Measurements from ENCODE around the gene ALMS1. TPM values are rescaled to one million over a fixed set of nuclear protein-coding genes. Genes with fewer than 3 reads are reported as not detected.

Gene ALMS1
- total RNA-seq, 1 donor from 2014 or later = 20.0 TPM

DNA sequence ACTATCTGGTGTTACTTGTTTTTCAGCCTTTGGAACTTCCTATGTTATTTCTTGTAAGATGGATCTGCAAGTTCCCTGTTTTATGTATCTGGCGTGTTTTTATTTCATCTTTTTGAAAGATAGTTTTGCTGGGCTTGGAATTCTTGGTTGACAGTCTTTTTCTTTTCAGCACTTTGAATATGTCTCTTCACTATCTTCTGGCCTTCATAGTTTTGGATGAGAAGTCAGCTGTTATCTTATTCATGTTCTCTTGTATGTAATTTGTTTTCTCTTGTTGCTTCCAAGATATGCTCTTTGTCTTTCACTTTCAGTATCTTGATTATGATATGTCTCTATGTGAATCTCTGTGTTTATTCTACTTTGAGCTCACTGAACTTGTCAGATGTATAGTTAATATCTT, 50.4 kb downstream of the ALMS1 start:
- Mint-ChIP-seq H3K4me3 (ENCODE audit: unreplicated experiment) (no peak overlapping the region), H3K27me3 (ENCODE audit: low read depth) (no peaks in the 10 kb centered on the region), H3K36me3 (ENCODE audit: low read depth) (peaks cover 9% of the 10 kb centered on the region), H3K4me1 (ENCODE audit: low read depth) (no peaks in the 10 kb centered on the region), H3K27ac (ENCODE audit: unreplicated experiment) (no peak overlapping the region), H3K9me3 (ENCODE audit: low read depth) (peaks cover 4% of the 10 kb centered on the region)
- DNase-seq (ENCODE audit: low spot score) = no peak
- TF ChIP-seq, protein P1, sequence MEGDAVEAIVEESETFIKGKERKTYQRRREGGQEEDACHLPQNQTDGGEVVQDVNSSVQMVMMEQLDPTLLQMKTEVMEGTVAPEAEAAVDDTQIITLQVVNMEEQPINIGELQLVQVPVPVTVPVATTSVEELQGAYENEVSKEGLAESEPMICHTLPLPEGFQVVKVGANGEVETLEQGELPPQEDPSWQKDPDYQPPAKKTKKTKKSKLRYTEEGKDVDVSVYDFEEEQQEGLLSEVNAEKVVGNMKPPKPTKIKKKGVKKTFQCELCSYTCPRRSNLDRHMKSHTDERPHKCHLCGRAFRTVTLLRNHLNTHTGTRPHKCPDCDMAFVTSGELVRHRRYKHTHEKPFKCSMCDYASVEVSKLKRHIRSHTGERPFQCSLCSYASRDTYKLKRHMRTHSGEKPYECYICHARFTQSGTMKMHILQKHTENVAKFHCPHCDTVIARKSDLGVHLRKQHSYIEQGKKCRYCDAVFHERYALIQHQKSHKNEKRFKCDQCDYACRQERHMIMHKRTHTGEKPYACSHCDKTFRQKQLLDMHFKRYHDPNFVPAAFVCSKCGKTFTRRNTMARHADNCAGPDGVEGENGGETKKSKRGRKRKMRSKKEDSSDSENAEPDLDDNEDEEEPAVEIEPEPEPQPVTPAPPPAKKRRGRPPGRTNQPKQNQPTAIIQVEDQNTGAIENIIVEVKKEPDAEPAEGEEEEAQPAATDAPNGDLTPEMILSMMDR (IDR thresholded peaks at IDR 0.05) = no peak

DNA sequence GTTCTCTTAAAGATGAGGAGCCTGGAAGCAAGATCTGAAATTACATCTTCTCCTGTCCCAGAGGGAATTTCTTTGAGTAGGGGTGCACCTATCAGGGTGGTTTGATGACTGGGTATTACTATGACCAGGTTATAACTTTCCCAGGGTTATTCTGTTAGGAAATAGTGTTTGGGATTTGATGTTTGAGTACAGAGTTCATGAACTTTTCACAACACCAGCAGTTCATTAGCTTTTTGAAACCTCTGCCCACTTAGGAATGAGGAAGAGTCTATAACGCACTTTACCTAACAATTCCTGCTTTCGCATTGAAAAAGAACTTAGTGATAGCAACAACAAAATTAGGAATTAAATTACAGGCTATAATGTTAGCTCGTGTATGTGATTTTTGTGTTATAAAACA, 58.6 kb downstream of the ALMS1 start:
- Mint-ChIP-seq H3K4me3 (ENCODE audit: unreplicated experiment) (no peak overlapping the region), H3K36me3 (ENCODE audit: low read depth) (peaks cover 19% of the 10 kb centered on the region), H3K27ac (ENCODE audit: unreplicated experiment) (no peak overlapping the region), H3K9me3 (ENCODE audit: low read depth) (no peaks in the 10 kb centered on the region), H3K27me3 (ENCODE audit: low read depth) (no peaks in the 10 kb centered on the region), H3K4me1 (ENCODE audit: low read depth) (no peaks in the 10 kb centered on the region)
- TF ChIP-seq, protein P1 (IDR thresholded peaks at IDR 0.05) = no peak
- no peak for DNase-seq (ENCODE audit: low spot score)

DNA sequence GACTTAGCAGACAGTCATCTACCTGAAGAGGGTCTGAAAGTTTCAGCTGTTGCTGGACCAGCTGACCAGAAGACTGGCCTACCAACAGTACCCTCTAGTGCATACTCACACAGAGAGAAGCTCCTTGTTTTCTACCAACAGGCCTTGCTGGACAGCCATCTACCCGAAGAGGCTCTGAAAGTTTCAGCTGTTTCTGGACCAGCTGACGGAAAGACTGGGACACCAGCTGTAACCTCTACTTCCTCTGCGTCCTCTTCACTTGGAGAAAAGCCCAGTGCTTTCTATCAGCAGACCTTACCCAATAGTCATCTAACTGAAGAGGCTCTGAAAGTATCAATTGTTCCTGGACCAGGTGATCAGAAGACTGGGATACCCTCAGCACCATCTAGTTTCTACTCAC, 63.2 kb downstream of the ALMS1 start:
- no peak overlapping the region for H3K27ac Mint-ChIP-seq (ENCODE audit: unreplicated experiment)
- no peaks in the 10 kb centered on the region for H3K9me3 Mint-ChIP-seq (ENCODE audit: low read depth)
- TF ChIP-seq, protein P1 (IDR thresholded peaks at IDR 0.05) = no peak
- H3K27me3 Mint-ChIP-seq (ENCODE audit: low read depth) = no peaks in the 10 kb centered on the region
- H3K36me3 Mint-ChIP-seq (ENCODE audit: low read depth) = peaks cover 27% of the 10 kb centered on the region
- no peaks in the 10 kb centered on the region for H3K4me1 Mint-ChIP-seq (ENCODE audit: low read depth)
- no peak for DNase-seq (ENCODE audit: low spot score)
- H3K4me3 Mint-ChIP-seq (ENCODE audit: unreplicated experiment) = no peak overlapping the region

DNA sequence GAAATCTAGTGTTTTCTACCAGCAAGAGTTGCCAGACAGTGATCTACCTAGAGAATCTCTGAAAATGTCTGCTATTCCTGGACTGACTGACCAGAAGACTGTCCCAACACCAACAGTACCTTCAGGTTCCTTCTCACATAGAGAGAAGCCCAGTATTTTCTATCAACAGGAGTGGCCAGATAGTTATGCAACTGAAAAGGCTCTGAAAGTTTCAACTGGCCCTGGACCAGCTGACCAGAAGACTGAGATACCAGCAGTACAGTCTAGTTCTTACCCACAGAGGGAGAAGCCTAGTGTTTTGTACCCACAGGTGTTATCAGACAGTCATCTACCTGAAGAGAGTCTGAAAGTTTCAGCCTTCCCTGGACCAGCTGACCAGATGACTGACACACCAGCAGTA, 63.8 kb downstream of the ALMS1 start:
- no peaks in the 10 kb centered on the region for H3K9me3 Mint-ChIP-seq (ENCODE audit: low read depth)
- no peak for DNase-seq (ENCODE audit: low spot score)
- H3K36me3 Mint-ChIP-seq (ENCODE audit: low read depth) = peaks cover 25% of the 10 kb centered on the region
- TF ChIP-seq, protein P1 (IDR thresholded peaks at IDR 0.05) = no peak
- no peaks in the 10 kb centered on the region for H3K27me3 Mint-ChIP-seq (ENCODE audit: low read depth)
- no peak overlapping the region for H3K27ac Mint-ChIP-seq (ENCODE audit: unreplicated experiment)
- no peaks in the 10 kb centered on the region for H3K4me1 Mint-ChIP-seq (ENCODE audit: low read depth)
- no peak overlapping the region for H3K4me3 Mint-ChIP-seq (ENCODE audit: unreplicated experiment)

DNA sequence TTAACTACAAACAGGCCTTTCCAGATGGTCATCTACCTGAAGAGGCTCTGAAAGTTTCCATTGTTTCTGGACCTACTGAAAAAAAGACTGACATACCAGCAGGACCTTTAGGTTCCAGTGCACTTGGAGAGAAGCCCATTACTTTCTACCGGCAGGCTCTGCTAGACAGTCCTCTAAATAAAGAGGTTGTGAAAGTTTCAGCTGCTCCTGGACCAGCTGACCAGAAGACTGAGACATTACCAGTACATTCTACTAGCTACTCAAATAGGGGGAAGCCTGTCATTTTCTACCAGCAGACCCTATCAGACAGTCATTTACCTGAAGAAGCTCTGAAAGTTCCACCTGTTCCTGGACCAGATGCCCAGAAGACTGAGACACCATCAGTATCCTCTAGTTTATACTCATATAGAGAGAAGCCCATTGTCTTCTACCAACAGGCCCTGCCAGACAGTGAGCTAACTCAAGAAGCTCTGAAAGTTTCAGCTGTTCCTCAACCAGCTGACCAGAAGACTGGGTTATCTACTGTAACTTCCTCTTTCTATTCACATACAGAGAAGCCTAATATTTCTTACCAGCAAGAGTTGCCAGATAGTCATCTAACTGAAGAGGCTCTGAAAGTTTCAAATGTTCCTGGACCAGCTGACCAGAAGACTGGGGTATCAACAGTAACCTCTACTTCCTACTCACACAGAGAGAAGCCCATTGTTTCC, 65.8 kb downstream of the ALMS1 start:
- TF ChIP-seq, protein P1 (IDR thresholded peaks at IDR 0.05) = no peak
- no peak for DNase-seq (ENCODE audit: low spot score)
- Mint-ChIP-seq H3K27me3 (ENCODE audit: low read depth) (no peaks in the 10 kb centered on the region), H3K9me3 (ENCODE audit: low read depth) (no peaks in the 10 kb centered on the region), H3K27ac (ENCODE audit: unreplicated experiment) (no peak overlapping the region), H3K4me1 (ENCODE audit: low read depth) (no peaks in the 10 kb centered on the region), H3K4me3 (ENCODE audit: unreplicated experiment) (no peak overlapping the region), H3K36me3 (ENCODE audit: low read depth) (peaks cover 27% of the 10 kb centered on the region)
